HG03108 (cell line): ENCODE measurements around the gene LTBP2.

ENCODE experiments used
- ATAC-seq: cut with Tn5 transposase; IDR thresholded peaks from one replicate; pipeline ENCODE4 v1.9.1; 2021; ENCODE audit warnings: moderate library complexity; ENCODE audit not compliant: unreplicated experiment

LTBP2 gene

DNA sequence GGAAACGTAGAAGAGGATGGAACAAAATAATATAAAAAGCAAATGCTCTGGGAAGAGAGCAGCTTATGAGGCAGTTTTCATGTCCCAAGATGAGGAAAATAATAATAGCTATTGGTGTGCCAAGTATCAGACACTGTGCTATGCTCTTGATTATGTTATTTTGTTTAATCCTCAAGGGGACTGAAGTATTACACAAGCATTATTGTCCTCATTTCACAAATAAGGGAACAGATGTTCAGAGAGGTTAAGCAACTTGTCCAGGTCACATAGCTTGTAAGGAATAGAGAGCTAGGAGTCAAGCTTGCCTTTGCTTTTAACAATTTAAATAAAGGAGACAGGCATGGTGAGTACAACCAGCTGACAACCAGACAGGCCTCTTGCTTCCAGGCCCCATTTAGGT is 26.9 kb upstream of the LTBP2 start:
- ATAC-seq, result no peak

DNA sequence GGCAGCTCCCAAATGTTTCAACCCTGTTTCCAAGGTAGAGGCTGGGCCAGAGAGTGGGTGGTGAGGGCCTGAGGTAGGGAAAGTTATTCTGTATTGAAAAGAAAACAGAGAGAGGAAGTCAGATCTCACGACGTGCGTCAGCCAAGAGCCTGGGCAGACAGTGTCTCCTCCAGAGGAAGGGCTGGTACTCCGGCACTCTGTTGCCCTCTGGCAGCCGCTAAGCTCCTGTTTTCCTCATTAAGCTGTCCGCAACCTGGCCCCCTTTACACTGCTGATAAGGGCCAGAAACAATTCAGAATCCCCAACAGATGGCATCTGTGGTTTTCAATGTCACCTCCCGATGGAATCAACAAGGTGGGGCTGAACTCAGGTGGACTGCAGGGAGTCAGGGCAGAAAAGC is 26.0 kb upstream of the LTBP2 start:
- ATAC-seq, result no peak

DNA sequence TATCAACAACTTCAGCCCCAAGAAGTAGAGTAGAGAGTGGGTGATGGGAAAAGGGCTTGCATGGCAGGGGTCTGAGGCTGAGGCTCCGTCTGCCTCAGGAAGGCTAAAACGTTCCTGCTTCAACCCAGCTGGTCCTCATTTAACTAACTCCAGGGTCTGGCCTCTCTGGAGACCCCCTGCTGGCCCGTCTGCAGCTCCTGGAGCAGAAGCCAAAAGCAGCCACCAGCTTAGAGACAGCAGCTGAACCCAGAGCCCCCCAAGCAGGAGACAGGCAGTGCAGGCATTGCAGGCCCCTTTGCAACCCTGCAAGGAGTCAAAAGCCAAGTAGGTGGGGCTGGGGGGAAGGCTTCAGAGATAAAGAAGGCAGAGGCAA is 25.1 kb upstream of the LTBP2 start:
- ATAC-seq, result no peak

DNA sequence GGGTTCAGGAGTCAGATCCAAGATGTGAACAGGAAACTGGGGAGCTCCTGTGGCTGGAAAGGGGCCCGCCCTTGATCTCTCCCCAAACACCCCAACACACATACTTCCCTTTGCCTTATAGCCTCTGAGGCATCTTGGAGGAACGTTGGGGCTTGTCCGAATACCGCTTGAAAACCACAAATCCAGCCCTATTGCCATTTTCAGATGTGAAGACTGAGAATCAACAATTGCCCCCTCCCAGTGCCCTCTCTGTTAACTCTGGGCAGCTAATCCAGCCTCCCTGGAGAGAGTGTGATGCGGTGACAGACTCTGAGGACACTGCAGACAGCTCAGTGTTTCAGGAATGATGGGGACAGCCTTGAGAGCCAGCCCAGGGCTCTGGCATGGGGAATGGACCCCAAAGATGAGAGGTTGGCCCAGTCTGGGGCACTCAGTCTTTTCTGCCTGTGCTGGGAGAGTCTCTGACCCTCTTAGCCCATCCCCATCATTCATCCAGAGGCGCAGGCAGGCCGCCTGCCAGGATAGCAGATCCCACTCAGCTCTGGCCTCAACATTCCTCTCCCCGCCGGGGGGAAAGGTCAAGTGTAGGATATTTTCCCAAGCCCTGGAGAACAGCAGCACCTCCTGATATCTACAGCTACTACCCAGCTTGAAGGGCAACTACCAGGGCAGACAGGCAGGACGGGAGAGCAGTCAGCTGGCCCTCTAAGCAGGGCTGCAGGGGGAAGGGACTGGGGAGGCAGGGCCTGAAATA is 24.6 kb upstream of the LTBP2 start:
- ATAC-seq, result no peak

DNA sequence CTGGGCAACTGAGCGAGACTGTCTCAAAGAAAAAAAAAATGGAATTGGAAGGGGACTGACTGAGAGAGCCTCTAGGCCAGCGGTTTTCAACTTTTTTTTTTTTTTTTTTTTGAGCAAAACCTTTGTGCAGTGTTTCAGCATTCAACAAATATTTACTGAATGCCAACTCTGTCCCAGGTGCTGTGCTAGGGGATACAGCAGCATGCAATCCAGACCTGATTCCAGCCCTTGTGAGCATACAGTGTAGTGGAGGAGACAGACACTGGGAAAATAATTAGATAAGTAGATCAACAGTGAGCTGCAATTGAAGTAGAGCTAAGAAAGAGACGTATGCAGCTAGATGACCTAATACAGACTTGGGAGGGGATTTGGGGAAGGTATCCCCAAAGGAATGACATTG is 23.8 kb upstream of the LTBP2 start:
- ATAC-seq, result no peak

DNA sequence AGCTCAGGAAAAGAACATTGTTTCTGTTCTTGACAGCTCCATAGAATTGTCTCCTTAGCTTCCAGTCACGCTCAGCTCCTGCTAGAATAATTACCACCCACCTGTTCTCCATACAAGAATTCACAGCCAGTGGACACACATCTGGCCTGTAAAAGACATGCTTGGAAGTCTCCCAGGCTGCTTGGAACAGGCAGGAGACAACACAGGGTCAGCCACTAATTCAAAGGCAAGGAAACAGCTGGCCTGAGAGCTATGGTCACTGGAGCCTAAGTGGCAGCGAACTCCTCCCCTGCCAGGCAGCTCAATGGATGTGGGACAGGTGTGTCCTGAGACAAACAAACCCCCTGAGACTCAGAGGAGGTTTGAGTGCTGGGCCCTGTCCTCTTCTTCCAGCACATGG is 22.9 kb upstream of the LTBP2 start:
- ATAC-seq, result no peak

DNA sequence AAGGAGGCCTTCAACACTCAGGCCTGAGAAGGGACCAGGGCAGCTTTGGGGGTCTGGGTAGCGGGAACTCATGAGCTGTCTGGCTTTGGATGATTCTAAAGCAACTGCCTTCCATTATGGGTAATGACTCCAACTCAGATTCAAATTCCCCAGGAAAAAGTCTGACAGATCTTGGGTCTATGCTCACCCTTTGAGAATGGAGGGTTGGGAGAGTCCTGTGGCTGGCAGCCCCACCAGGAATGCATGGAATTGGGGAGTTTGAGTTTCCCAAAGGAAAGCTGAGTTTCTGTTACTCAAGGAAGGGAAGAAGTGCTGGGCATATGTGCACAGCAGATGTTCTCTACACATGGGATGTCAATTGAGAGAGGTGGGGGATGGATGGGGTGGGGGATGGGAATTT is 22.4 kb upstream of the LTBP2 start:
- ATAC-seq, result no peak

DNA sequence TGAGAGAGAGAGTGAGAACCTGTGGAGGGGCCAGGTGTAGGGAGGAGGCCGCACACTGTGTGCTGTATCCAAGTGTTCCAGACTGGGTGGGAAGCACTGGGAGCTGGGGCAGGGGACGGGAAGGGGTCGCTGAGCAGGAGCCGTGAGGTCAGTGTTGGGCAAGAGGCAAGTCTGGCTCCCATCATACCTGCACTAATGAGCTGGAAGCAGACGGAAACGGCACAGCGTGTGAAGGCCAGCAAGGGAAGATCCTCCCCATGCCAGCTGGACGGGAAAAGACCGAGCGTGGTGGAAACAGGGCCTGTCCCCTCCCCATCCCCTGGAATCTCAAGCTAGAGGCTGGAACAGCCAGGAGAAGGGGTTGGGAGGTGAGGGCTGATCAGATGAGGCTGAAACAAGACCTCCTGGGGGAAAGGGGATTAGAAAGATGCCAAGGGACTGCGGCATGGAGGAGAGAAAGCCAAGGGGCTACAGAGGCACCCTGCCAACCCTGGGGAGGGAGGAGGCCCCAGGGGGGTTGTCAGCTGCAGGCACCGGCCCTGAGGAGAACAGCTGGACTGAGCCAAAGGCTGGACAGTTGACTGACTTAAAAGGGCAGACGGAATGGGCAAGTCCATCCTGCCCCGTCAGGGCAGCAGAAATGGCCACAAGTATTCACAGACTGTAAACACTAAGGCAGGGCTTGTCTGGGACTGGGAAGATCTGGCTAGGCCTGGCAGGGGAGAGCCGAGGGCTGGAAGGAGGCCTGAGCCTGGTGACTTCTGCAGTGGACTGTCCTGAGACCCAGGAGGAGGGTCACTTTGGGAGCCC is 19.0 kb upstream of the LTBP2 start:
- ATAC-seq, result no peak

DNA sequence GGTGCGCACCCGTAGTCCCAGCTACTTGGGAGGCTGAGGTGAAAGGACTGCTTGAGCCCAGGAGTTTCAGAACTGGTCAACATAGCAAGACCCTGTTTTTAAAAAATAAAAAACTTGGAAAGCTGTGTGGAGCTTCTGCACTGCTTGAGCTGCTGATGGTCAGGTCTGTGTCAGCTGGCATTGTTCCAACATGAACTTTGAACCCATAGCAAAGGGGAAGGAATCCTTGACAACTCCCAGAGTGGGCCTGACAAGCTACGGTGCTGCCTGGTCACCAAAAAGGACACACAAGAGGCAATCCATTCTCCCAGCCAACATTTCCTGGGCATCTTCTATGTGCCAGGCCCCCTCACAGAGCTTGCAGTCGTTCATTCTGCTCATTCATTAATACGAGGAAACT is 16.4 kb upstream of the LTBP2 start:
- ATAC-seq, result no peak

DNA sequence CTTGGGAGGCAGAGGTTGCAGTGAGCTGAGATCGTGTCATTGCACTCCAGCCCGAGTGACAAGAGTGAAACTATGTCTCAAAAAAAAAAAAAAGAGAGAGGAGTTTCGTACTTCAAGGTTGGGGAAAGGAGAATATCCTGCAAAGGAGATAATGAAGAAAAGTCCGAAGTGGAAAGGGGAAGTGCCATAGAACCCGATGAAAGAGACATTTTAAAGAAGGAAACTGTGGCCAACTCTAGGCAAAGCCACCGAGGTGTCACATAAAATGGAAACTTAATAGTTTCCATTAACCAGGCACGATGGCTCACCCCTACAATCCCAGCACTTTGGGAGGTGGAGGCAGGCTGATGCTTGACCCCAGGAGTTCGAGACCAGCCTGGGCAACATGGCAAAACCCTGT is 15.0 kb upstream of the LTBP2 start:
- ATAC-seq, result no peak

DNA sequence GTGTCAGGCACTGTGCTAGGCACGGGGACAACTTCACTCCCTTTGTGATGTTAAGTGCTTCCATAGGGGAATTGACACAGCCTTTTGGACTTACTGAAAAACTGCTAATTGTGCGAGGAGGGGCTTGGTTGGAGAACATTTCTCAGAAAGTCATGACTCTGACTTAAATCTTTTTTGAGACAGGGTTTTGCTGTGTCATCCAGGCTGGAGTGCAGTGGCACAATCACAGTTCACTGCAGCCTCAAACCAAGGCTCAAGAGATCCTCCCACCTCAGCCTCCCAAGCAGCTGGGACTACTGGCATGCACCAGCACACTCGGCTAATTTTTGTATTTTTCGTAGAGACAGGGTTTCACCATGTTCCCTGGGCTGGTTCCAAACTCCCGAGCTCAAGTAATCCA is 10.2 kb upstream of the LTBP2 start:
- ATAC-seq, result no peak

DNA sequence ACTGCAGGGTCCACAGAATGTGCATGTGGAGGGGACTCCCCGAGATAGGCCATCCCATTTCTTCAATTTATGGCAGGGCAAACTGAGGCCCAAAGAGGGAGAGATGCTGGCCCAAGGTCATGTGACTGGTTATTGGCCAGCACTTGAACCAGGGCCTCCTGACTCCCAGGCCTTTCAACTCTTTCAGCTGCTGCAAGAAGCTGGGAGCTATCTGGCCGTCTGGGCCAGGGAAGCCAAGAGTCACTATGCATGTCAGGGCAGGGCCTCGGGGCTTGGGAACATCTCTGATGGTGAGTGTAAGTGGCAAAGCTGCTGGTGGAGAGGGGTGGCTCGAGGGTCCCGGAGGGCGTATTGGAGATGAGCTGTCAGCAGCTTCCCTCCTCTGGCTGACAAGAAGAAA is 9.5 kb upstream of the LTBP2 start:
- no peak for ATAC-seq

DNA sequence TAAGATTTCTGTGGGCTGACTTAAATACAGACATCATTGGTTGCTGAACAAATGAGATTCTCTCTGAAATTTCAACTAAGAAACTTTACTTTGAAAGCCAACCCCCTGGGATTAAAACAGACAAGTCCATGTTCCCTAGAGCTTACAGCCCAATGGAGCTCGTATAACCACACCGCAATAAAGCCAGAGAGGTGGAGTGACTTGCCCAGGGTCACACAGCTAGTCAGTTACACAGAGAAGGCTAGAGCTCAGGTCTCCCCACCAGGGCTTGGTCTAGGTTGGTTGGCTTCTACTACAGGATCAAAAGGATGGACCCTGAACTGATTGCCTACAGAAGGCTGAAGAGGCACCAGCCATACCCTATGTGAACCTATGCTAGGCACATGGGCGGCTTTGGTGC is 8.9 kb upstream of the LTBP2 start:
- no peak for ATAC-seq

DNA sequence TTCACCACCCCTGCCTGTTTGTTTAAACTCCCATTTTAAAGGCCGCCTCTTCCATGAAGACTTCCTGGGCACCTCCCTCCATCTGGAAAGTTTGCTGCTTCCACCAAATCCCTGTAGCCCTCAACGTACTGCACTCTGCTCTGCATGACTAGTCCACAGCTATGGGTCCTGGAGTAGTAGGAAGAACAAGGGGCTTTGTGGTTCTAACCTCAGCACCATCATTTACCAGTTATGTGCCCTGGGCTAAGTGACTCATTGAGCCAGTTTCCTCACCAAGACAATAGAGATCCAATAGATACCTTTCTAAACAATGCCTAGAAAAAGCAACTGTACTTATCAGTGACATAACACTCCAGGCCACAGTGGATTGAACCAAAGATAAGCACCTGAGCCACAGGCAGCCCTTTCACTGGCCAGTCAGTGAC is 8.5 kb upstream of the LTBP2 start:
- ATAC-seq, result no peak

DNA sequence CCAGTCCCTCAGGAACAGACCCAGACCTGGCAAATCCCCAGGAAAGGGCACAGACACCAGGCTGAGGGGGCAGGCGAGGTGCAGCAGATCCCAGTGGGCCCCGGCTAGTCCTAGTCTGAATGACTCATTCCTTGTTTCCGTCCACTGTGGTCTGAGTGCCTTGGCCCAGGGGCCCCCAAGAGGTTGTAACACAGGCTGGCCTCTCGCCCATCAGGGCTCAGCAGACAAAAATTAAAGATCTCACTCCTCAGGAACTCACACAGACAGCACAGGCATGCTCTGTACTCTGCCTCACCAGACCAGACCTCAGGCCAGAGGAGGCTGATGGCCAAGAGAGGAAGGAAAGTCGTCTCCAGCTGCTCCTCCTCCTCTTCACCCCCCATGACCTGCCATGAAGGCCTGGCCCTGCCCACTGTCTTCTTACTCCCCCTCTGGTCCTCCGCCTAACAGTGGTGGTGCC is 7.7 kb upstream of the LTBP2 start:
- no peak for ATAC-seq

DNA sequence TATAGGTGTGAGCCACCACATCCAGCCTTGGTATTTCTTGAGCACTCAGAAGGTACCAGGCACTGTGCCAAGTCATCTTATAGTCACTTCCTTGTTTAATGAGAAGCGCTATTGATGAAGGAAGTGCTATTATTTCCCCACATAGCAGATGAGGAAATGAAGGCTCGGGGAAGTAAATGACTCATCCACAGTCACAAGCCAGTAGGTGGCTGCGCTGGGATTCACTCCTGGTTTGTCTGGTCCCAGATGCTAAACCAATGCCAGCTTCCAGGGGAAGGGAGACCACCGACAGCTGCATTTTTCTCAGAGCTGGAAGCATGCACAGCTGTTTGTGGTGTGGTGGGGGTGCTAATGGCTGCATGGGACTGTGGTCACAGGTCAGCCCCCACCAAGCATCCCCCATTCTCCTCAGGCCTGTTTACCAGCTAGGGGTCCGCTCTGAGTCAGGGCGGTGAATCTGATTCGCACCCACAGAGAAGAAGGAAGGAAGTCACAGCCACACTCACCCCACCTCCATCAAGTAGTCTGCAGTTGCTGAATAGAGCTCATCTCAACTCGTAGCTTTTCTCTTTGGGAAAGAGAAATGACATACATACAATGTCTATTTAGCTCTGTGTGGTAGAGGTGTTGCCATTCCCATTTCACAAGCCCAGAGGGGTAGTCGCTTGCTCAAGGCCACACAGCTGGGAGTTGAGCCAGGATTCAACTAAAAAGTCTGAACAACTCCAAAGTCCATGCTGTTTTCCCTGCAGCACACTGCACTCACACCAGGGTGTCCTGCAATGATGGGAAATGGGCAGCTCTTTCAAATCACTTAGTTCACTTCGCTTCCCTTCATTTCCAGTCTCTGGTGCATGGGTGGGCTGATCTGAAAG is 6.3 kb upstream of the LTBP2 start:
- no peak for ATAC-seq

DNA sequence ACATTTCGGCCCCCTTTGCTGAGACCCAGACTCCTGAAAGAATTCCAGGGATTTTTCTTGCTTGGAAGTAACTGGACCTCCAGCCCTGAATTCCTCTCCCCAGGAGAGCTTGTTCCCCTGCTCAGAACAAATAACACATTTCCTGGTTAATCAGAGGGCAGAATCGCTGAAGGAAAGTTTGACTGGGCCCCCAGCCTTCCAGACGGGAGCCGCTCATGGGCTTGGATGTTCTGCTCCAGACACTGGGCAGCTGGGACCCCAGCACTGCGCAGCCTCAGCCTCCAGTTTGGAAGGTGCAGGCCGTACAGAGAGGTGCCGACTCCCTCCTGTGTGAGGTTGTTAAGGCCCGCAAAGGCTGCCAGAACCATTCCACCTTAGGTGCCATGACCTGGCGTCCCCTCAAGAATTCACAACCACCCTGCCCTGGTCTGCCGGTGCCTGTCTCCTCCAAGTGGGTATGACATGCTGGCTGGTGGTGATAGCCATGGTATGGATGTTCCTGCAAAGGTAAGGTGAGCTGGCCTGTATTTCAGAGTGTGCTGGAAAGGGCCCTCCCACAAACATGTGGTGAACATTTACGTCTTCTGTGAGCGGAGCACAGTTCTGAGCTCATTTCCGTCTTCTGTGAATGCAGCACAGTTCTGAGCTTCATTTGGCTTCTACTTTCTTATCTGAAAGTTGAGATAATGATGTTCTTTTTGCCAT is 5.1 kb upstream of the LTBP2 start:
- ATAC-seq, result no peak

DNA sequence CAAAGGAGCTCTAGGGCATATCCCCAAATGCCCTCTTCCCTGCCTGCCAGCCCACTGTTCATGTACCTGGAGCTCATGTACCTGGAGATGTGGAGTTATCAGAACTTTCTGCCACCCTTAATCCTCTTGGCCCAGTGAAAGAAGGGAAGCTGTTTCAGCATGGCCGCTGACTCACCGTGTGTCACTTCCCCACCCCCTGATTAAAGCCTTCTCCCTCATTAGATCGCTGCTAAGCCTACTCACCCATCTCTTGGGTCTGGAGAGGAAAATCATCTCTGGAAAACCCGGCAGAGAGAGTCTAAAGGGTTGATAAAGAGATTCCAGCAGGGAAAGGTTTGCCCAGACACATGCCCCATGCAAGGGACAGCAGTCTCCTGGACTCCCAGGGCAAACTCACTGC is 4.5 kb upstream of the LTBP2 start:
- no peak for ATAC-seq

DNA sequence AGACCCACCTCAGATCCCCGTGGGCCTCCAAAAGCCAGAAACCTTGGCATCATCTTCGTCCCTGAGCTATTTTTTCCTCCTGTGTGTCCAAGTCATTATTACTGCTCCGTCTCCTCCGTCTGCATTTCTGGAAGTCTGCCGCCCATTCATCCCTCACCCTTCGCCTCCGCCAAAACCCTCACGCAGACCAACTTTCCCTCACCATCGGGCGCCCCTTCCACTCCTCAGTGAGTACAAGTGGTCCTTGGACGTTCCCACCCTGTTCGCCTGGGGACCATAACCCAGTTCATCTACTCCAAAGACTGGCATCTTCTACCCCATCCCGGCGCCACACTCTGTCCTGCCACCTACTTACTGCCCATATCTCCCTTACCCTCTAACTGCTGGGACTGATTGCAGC is 3.7 kb upstream of the LTBP2 start:
- no peak for ATAC-seq

DNA sequence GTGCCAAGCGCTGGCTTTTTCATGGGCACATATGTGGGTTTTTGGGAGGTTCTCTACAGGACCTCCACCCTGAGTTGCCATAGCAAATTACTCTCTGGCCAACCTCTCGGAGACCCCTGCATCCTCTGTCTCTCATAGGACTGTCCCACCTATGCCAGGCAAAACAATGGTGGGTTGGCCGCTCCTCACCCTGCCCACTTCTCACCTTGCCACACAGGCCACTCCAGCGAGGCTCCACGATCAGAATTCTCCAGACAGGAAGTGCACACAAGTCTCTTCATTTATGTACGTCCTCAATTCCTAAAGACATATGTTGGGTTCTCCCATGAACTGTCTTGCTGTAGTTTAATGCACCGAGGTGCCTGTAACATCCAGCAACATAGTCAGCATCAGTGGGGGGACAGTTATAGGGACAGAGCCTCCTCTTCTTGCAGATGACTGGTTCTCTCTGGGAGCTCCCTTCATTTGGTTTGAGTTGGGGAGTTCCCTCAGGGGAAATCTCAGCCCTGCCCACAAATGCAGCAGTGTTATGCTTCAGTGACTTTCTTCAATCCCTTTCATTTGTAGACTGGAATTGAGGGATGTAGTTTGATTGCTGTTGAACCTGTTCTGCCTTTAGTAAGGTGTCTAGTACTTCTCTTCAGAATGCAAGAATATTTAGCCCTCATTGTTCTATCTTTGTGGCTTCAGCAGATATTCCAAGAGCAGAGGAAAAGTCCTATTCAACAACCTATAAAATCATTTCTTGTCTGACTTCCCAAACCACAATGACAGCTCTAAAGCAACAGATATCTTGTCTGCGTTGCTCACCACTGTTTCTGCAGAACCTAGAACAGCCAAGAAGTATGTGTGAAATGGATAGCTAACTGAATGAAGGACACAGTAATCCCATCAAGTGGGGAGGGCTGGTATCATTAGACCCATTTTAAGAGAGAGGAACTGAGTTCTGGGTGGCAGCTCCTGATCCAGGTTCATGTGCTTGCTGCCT is 2.8 kb upstream of the LTBP2 start:
- no peak for ATAC-seq
